Panc1 (cell line): ENCODE data around the gene NUP153.

Experiments used
- CTCF ChIP-seq: fragments of 450-650 bp; IDR thresholded peaks from 2 replicates; pipeline ENCODE4 v1.5.1; 2017; ENCODE audit warnings: mild to moderate bottlenecking
- POLR2AphosphoS5 ChIP-seq: IDR thresholded peaks from 2 replicates; pipeline ENCODE4 v1.6.1; 2012; ENCODE audit warnings: mild to moderate bottlenecking, low read depth, low read length, moderate library complexity
- REST ChIP-seq, 2 experiments: IDR thresholded peaks; 2 replicates each; pipeline ENCODE4 v1.6.1; 2011 to 2012; ENCODE audit warnings: low read depth in 2 of 2, control low read depth in 1 of 2, low read length in 1 of 2, mild to moderate bottlenecking in 1 of 2, moderate library complexity in 1 of 2; ENCODE audit not compliant: insufficient read depth in 1 of 2
- SIN3A ChIP-seq: IDR thresholded peaks from 2 replicates; pipeline ENCODE4 v1.6.1; 2012; ENCODE audit warnings: low read depth, mild to moderate bottlenecking, low read length, moderate library complexity, borderline replicate concordance; ENCODE audit not compliant: insufficient read depth

- TF ChIP-seq CTCF (no peak), POLR2AphosphoS5 (peak; percentile 78; the same call in 1 of the 2 replicates), REST (IDR thresholded peaks at IDR 0.05; ENCODE audit: insufficient read depth in 1 of 2, low read depth in 2 of 2, low read length in 1 of 2) (peak in 1 of 2 experiments; percentile 74; a peak in 1 of 4 replicates), SIN3A (no peak)
Measured at GRCh38 chr6:17706580-17707370, at the start of gene NUP153.
